Measurements from ENCODE around the gene EPO.

DNA sequence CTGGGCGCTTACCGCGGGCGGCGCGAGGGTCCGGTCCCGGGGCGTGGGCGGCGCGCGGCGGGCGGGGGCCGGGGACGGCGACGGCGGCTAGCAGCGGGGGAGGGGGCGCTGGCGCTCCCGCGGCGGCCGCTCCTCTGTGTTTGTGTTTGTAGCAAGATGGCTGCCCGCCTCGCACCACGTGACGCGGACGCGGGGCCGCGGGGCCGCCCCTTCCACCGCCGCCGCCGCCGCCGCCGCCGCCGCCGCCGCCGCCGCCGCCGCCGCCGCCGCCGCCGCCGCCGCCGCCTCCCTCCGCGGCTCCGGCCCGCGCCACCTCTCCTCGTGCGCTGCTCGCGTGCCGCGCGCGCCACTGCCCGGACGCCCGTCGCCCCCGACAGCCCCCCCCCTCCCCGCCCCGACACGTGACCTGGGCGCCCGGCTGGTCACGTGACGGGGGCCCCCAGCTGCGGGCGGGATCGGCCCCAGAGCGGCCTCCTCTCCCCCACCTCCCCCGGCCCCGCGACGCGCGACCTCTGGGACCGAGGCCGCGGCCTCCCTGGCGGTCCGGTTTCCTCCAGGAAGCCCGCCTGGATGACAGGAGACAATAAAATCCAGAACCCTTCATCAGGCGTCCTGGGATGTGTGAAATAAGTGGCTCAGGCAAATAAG, 26.0 kb upstream of the EPO start, which contains the start of gene GIGYF1:
- TF ChIP-seq CTCF (conservative IDR thresholded peaks at IDR 0.05) (no peak), EZH2 (IDR thresholded peaks at IDR 0.05; ENCODE audit: low read depth) (no peak)
